ENCODE measurements around the gene WDFY4. TPM values are rescaled to one million over a fixed set of nuclear protein-coding genes. Genes with fewer than 3 reads are reported as not detected.

Gene WDFY4
- total RNA-seq, 1 experiment from 2014 or later = not detected

DNA sequence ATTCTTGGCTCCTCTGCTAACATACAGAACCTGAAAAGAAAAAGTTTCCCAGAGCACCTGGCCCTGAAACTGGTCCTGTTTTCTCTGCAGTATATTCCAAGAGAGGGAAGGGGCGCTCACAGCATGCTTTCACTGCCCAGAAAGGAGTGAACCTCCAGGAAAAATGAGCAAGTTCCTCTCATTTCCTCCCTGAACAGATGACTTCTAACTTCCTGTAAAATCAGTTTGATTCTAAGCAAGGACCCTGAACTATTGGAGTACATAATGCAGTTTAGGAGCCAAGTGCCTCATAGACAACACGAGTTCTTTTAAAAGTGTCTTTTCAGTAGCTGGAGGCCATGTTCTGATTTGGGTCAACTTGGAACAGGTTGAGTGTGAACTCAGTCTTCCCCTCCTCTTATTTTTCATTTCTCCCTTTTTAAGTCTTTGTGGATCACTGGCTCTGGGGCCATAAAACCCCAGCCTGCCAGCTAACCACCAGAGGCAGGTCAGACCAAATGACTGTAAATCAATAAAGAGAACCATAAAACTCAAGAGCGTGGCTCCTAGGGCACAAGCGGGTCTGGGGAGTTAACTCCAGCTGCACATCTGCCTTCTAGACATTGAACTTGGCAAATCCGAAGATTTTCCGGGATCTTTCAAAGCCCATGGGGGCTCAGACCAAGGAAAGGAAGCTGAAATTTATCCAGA lies 260.9 kb downstream of the WDFY4 start:
- Histone ChIP-seq H3K4me3 (no peak overlapping the region), H4K20me1 (ENCODE audit: insufficient read depth) (no peaks in the 10 kb centered on the region), H3K4me2 (no peak overlapping the region), H3K9me2 (ENCODE audit: insufficient read depth) (no peaks in the 10 kb centered on the region), H3K27me3 (ENCODE audit: insufficient read depth, low read depth) (peaks cover 84% of the 10 kb centered on the region), H3K4me1 (replicated peaks; ENCODE audit: insufficient read depth) (no peaks in the 10 kb centered on the region), H2AFZ (no peak overlapping the region), H3K9me3 (ENCODE audit: insufficient read depth, low read depth) (no peaks in the 10 kb centered on the region), H3K36me3 (ENCODE audit: low read depth) (no peaks in the 10 kb centered on the region), H3F3A (ENCODE audit: insufficient read depth, low read depth) (no peaks in the 10 kb centered on the region), H3K79me2 (ENCODE audit: low read depth) (no peaks in the 10 kb centered on the region), H3K27ac (no peak overlapping the region)
- ChIA-PET POLR2A (ENCODE audit: unreplicated experiment) (no interaction called here), CTCF (no interaction called here)
- DNase-seq = no peak
- no TSS peak for BruUV-seq (replicated peaks)
- intact Hi-C loops (cut with micrococcal nuclease; ENCODE audit: unreplicated experiment) = no loop called here
- no peak for TF ChIP-seq EZH2 (IDR thresholded peaks at IDR 0.05; ENCODE audit: low read depth)
- TF ChIP-seq, protein P1, sequence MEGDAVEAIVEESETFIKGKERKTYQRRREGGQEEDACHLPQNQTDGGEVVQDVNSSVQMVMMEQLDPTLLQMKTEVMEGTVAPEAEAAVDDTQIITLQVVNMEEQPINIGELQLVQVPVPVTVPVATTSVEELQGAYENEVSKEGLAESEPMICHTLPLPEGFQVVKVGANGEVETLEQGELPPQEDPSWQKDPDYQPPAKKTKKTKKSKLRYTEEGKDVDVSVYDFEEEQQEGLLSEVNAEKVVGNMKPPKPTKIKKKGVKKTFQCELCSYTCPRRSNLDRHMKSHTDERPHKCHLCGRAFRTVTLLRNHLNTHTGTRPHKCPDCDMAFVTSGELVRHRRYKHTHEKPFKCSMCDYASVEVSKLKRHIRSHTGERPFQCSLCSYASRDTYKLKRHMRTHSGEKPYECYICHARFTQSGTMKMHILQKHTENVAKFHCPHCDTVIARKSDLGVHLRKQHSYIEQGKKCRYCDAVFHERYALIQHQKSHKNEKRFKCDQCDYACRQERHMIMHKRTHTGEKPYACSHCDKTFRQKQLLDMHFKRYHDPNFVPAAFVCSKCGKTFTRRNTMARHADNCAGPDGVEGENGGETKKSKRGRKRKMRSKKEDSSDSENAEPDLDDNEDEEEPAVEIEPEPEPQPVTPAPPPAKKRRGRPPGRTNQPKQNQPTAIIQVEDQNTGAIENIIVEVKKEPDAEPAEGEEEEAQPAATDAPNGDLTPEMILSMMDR (conservative IDR thresholded peaks at IDR 0.05) = no peak

DNA sequence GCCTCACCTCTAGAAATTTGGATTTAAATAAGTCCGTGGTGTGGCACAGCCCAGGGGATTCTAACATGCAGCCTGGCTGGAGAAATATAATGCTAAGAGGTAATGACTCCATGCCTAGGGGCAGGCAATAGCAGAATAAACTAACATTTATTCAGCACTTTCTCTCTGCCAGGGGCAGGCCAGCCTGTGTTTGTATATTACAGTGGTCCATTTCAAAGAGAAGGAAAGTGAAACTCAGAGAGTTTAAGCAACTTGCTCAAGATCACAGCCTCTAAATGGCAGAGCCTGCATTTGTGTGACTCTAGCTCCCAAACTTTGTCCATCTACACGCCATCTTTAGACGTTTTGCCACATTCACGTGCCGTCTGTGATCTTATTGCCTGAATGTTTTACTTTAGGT lies 261.7 kb downstream of the WDFY4 start:
- no peak overlapping the region for H3K4me2 ChIP-seq
- H3K4me1 ChIP-seq (replicated peaks; ENCODE audit: insufficient read depth) = no peaks in the 10 kb centered on the region
- no TSS peak for BruUV-seq (replicated peaks)
- H3K9me3 ChIP-seq (ENCODE audit: insufficient read depth, low read depth) = no peaks in the 10 kb centered on the region
- no peak for DNase-seq
- no peaks in the 10 kb centered on the region for H4K20me1 ChIP-seq (ENCODE audit: insufficient read depth)
- H3K27ac ChIP-seq = no peak overlapping the region
- no peaks in the 10 kb centered on the region for H3K9me2 ChIP-seq (ENCODE audit: insufficient read depth)
- H3F3A ChIP-seq (ENCODE audit: insufficient read depth, low read depth) = no peaks in the 10 kb centered on the region
- no peaks in the 10 kb centered on the region for H3K36me3 ChIP-seq (ENCODE audit: low read depth)
- H3K79me2 ChIP-seq (ENCODE audit: low read depth) = no peaks in the 10 kb centered on the region
- no peak overlapping the region for H3K4me3 ChIP-seq
- TF ChIP-seq, protein P1 (conservative IDR thresholded peaks at IDR 0.05) = no peak
- TF ChIP-seq EZH2 (IDR thresholded peaks at IDR 0.05; ENCODE audit: low read depth) = no peak
- CTCF ChIA-PET = no interaction called here
- H2AFZ ChIP-seq = no peak overlapping the region
- peaks cover 80% of the 10 kb centered on the region for H3K27me3 ChIP-seq (ENCODE audit: insufficient read depth, low read depth)
- POLR2A ChIA-PET (ENCODE audit: unreplicated experiment) = no interaction called here
- intact Hi-C loops (cut with micrococcal nuclease; ENCODE audit: unreplicated experiment) = no loop called here

DNA sequence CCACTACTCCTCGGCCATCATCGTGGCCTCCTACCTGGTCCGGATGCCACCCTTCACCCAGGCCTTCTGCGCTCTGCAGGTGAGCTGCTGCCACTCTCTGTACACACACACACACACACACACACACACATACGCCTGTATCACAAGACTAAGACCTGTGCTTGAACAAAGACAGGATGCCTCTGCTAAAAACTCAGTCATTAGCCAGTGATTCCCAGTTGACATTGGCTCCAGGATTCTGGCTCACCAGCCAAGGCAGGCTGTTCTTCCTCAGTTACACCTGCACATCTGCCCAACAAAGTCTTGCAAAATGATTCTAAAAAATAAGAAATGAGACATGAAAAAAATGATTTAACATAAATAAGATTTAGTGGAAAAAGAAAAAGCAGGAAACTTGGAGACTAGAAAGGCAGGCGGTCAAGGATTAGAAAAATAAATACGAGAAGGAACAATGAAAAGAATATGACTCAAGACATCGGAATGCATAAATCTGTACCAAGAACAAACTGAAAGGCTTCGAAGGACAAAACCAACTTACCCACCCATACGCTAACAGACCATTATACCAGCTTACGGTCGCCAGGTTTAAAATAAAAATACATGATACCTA lies 262.3 kb downstream of the WDFY4 start:
- Histone ChIP-seq H3K4me3 (no peak overlapping the region), H3K79me2 (ENCODE audit: low read depth) (no peaks in the 10 kb centered on the region), H2AFZ (no peak overlapping the region), H3K27ac (no peak overlapping the region), H4K20me1 (ENCODE audit: insufficient read depth) (no peaks in the 10 kb centered on the region), H3K4me2 (no peak overlapping the region), H3K27me3 (ENCODE audit: insufficient read depth, low read depth) (peaks cover 83% of the 10 kb centered on the region), H3K9me3 (ENCODE audit: insufficient read depth, low read depth) (no peaks in the 10 kb centered on the region), H3F3A (ENCODE audit: insufficient read depth, low read depth) (no peaks in the 10 kb centered on the region), H3K36me3 (ENCODE audit: low read depth) (no peaks in the 10 kb centered on the region), H3K9me2 (ENCODE audit: insufficient read depth) (no peaks in the 10 kb centered on the region), H3K4me1 (replicated peaks; ENCODE audit: insufficient read depth) (no peaks in the 10 kb centered on the region)
- no peak for DNase-seq
- ChIA-PET POLR2A (ENCODE audit: unreplicated experiment) (no interaction called here), CTCF (no interaction called here)
- intact Hi-C loops (cut with micrococcal nuclease; ENCODE audit: unreplicated experiment) = no loop called here
- no TSS peak for BruUV-seq (replicated peaks)
- TF ChIP-seq, protein P1 (conservative IDR thresholded peaks at IDR 0.05) = no peak
- no peak for TF ChIP-seq EZH2 (IDR thresholded peaks at IDR 0.05; ENCODE audit: low read depth)

Measured in PC-9 (cell line).